CD4-positive, alpha-beta T cell treated with Interleukin-17A for 1 hour (primary cell): ENCODE results near the gene CTIF.
"Not testable (repeated sequence)": the region's sequence is repeated elsewhere in the genome, so short reads cannot be mapped to it uniquely, and the experiment has no call there.

Experiments
- DNase-seq: peaks from one replicate; pipeline ENCODE4 v3.0.0-alpha.2; 2020

CTIF gene

DNA sequence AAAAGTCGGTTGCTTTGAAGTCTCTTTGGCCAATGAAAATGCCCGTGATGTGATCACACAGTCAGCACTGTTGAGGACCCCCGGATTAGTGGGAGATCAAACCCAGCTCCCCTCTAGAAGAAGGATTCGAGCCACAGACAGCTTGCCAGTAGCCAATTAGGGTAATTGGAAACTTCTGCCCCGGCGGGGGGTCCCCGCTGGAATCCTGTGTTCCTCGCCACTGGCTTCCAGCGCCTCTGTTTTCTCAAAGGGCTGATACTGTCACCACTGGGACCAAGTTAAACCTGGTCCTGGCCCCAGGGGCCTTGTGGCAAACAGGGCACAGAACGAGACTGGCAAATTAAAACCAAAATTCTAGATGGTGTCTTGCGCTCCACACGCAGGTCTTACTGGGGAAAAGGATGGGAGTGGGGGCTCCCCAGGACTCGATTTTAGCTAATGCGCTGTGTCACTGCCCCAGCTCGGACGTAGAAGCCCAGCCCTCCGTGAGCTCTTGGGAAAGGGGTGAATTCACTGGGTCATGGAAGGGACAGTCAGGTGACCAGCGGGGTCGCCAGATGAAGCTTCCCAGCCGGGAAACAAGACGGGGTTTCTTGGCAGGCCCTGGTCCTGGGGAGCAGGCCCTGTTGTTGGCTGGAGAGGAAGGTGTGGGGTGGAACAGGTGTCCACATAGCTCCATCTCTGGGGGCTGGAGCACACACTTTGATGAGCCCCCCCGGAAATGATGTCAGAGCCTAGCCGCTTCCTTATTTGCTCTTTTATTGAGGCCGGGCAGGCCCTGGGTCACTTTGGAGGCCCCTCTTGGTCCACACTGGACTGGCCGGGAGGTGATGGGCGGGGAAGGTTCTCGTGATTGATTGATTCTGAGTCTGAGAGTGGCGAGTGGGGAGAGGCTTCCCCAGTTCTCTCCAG lies 321.7 kb downstream of the CTIF start:
- no peak for DNase-seq

DNA sequence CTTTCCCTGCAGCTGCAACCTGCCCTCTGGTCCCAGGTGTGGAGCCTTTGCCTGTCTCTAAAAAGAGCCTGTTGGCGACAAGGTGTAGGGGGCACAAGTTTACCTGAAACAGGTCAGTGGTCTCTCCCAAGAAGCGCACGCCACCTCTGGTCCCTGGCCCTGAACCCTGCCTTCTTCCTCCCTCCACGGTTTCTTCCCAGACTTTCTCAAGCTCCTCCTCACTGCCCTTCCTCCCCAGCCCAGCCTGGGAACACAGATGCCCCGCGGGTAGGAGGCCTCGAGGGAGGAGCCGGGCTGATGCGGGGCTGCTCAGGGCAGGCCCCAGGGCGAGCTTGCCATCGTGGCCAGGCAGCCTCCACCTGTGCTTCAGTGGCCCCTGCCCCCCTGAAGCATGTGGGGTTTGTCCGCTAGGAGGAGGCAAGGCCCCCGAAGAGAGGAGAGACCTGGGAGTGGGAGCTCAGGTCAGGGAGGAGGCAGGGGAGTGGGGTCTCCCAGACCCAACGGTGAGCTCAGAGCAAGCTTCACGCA lies 322.4 kb downstream of the CTIF start:
- DNase-seq = no peak

DNA sequence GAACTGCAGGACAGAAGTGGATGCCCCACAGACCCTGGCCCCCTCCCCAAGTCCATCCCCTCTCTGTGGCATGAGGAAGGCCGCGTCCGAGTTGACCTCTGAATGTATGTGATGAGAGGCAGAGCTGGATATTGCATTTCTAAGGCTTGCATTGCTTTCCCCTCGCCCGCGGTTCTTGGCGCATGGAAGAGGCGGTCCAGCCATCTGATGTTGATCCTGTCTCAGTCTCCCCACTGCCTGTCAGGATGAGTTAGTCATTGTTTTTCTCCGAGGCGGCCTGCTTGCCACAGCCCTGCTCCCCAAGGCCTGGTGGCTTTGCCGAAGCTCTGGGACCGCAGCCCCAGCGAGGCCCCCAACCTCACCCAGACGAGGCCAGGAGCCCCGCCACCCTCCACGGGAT lies 323.3 kb downstream of the CTIF start:
- no peak for DNase-seq

DNA sequence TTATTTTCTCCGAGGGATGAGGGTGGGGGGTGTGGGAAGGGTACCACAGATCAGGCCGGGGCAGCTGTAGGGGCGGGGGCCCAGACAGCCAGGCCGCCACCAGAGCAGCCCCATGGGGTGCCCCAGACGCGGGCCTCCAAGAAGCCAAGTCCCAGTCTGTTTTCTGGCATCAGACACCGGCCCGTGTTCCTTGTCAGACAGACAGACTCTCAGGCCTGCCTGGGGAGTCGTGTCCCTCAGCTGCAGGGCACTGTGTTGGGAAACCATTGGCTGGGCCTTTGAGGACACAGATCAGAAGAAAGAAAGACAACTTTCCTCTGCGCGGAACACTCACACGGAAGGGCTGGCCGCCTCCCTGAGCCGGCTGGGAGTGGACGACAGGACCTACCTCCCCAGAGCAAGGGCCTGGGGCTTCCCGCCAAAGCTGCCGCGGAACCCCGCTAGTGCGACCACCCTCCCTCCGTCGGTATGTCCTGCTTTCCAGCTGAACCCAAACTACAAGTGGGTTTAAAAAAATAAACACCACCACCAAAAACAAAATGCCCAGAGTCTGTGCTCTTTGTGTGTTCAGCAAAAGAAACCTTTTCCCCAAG lies 323.9 kb downstream of the CTIF start:
- no peak for DNase-seq

DNA sequence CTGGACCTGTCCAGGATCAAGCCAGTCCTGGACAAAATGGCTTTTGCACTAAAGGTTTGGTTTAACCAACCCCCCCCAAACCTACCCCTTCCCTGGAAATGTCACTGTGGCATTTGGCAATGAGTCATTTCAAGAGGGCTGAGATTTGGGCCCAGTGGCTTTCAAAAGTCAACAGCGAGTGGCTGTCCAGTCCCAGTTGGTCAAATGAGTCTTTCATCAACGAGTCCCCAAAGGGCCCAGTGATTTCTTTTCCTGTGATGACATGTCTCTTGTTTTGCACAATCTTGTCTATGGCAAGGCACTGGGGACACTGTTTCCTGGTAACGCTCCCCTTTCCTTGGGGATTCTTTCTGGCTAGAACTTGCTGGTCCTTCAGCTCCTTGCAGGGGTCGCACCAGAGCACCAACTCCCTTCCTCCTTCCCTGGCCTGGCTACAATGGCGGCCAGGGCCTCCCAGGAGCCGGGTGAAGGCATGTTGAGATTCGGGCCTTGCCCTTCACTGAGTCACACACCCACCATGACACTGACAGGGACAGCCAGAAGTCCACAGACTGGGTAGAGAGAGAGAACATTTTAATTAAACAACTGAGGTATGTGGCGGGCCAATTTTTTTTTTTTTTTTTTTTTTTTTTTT lies 324.7 kb downstream of the CTIF start:
- no peak for DNase-seq

DNA sequence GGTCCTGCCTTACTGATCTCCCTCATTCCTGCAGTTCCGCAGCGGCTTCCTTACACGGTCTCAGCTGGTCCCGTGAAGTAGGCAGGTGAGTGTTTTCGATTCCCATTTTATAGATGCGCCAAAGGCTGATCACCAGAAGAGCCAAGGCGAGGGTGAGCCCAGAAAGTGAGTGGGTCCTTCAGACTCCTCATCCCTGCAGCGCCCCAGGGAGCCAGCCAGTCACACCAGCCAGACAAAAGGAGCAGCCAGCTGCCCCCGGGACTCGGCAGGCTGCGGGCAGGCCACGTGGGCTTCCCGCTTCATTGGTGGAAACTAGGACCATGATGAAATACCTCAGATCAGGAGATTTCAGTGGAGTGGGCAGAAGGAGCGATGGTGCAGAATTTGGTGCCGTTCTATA lies 326.0 kb downstream of the CTIF start:
- no peak for DNase-seq

DNA sequence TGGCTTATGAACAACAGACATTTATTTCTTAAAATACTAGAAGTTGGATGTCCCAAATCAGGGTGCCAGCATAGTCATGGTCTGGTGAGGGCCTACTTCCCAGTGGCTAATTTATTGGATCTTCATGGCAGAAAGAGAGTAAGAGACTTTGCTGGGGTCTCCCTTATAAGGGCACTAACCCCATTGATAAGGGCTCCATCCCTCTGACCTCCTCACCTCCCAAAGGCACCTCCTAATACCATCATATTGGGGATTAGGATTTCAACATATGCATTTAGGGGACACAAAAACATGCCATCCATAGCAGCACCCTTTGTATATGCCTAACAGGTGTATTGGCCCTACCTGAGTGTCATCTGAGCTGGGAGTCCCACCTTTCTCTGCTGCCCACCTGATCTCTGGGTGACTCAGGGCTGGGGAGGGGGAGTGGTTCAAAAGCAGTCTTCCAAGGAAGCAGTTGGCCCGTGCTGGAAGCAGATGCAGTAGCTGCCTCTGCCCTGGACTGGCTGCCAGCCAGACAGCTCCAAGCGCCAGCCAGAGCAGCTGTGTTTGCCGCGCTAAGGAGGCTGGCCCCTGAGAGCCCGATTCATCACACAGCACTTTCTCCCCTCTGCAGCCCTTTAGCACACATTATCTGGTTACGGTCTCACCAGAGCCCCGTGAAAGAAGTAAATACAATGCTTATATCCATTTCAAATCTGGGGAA lies 327.4 kb downstream of the CTIF start:
- DNase-seq = no peak

DNA sequence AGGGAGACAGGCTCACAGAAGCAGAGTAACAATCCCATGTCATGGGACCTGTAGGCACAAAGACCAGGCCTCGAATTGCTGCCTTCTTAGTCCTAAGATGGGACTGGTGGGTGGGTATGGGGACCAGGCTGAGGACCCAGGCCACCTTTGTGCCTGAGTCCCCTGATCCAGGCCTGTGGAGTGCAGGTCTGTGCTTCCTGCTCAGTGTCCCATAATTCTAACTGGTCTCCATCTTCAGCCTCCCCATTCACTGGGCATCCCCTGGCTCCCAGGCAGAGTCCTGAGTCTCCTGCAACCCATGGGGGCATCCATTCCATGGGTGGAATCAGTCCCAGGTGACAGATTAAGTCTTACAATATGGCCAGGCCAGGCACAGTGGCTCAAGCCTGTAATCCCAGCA lies 328.0 kb downstream of the CTIF start:
- DNase-seq = no peak

DNA sequence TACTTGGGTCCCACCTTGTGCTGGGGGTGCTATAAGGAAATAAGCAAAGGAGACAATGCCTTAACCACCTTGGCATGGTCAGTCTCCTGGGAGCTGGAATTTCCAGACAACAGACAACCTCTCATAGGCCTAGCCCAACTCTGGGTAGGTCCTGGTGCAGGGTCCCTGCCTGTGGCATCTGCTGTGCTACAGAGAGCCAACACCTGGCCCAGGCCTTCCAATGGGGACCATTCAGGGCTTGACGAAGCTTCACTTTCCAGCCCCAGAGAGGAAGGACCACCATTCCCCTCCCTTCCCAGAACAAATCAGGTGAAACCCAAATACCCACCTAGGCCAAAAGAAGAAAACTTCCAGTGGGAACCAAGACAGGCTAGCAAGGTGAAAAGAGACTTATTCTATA lies 329.1 kb downstream of the CTIF start:
- no peak for DNase-seq

DNA sequence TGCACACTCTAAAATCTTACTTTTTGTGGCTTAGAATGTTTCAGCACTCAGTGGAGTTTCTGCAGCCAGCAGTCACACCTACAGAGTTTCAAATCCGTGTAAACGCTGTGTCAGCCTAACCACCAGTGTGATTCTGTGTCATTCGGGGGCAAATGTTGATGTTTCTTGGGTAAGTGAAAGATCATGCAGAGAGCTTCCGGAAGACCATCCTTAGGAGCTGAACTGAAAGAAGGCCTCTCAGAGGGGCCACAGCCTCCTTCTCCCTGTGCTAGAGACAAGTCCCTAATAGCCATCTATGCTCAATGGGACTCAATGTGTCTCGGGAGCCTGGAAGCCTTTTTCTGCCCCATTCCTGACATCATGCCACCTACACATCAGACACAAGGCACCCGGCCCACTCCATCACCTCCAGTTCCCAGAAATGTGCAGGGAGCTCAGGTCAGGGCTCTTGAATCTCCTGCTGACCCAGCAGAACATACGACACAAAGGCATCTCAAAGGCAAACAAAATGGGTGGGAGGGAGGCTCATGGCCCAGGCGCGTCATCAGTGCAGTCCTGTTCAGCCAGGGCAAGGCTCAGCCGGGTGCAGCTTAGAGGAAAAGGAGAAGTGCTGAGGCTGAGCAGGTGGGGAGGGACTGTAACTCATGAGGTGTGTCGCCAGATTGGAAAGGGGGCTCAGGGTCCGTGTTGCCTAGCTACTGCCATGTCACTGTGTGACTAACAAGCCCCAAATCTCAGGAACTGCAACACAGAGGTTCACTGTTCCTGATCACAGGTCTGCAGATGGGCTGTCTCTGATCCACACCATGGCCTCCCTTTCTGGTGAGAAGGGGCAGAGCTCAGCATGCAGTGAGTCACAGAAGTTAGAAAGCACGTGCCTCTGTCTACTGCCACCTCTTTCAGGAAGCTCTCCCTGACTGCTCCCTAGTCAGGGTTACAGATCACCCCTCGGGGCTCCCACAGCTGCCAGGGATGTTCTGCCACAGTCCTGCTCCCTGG lies 329.9 kb downstream of the CTIF start:
- DNase-seq = peak; percentile 64

DNA sequence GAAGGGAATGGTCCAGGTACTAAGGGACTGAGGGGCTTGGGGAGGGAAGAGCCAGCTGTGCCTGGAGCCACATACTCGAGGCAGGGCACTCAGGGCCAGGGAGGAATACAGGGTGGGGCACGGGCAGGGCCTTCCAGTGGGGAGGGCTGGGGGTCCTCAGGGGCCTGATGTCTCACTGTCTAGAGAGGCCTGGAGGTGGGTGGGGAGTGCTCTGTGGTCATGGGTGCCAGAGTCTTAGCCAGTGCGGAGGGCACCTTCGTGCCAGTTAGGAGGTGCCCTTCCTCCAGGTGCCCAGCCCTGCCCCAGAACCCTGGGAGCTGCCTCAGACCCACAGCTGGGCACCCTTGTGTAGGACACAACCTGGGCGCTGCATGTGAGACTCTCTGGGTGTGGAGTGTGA lies 330.8 kb downstream of the CTIF start:
- no peak for DNase-seq

DNA sequence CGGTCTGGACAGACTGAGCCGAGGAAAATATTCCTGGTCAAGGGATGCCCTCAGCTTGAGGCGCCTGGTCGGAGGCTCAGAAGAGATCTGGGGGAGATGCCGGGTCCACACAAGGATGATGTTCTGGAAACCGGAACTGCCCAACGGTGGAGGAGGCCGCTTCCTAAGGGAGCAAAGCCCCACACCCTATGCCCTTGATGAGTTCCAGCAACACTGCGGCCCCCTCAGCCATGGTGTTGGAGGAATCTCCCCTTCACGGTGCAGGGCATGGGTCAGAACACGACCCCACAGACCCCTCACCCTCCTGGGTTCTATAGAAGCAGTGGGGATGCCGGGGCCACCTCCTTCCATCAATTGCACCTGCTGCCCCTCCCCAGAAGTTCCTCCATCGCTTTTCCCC lies 332.1 kb downstream of the CTIF start:
- DNase-seq = not testable (repeated sequence)

DNA sequence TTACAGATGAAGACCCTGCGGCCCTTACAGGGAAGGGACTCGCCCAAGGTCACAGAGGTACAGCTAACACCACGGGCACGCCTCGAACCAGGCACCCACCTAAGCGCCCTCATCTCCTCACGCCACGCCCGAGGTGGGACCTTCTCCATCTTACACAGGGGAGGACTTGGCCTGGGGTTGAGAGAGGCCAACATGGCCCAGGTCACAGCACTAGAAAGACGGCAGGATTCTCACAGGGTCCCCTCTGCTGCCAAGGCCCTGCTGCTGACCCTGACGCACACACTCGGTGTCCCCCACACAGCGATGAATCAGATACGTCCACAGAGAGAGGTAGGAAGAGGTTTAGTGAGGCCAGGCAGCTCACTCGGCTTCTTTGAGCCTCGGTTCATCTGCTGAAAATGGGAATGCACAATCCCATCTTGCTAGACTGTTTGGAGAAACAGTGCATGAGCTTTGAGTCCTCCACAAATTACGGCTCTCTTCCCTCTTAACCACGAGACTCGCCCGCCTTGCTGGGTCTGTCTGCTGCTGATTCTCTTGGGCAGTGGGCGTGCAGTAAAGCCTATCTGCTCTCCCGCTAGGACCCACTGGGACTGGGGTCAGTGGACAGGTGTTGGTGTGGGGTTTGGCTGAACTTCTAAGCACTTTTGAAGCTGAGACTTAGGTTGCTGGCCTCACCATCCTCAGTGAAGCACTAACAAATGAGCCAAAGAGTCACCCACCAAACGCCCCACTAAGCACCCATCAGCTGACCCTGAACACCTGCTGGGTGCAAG lies 332.7 kb downstream of the CTIF start:
- DNase-seq = no peak

DNA sequence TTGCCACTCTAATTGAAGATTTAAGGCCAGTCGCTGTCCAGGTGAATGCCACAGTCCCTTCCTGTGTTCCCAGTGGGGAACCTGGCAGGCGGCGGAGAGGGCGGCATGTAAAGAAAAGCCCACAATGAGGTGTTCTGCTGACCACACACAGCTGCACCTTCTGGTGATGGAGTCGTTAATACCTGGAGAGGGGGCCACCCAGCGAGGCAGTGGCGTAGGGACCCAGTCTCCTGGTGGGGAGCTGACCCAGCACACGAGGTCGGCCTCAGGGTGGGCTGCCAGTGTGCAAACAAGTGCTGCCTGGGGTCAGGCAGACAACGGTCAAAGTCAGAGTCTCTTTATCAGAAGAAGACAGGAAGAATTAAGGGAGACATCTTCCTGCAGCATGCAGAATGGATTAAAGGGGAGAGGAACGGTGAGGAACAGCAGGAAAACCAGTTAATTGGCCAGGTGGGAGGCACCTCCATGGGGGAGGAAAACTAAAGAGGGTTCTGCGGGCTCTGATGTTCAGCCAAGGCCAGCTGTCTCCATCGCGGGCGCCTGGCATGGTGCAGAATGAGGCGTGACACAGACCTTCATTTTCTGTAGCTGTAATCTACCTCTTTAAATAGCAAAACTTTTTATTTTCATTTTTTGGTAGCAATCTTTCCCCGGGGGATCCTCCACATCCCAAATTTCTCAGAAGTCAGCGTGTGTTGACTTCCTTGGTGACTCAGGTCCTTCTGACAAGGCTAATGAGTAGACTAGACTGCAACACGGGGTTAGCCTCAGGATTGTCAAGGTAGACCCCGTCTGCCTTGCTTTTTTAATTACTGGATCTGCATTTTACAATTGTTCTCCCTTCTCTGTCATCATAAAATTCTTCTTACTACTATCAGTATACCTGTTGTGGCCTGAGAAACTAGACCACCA lies 333.7 kb downstream of the CTIF start:
- no peak for DNase-seq

DNA sequence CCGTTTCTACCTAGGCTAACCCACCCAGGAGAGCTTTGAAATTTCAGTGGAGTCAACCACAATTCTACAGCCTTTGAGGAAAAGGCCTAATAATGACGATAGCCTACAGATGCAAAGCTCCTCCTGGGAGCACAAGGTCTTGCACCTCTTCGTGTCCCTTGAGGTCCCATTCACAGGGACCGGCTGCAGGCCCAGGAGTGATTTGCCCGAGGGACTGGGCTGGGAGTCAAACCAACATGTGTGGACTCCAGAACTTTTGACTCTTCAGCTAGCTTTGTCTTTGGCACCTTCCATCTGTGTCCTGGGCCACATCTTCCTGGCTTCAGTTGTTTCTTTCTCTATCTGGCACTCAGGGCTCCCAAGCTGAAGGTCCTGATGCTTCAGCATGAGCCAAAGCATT lies 335.4 kb downstream of the CTIF start:
- no peak for DNase-seq

DNA sequence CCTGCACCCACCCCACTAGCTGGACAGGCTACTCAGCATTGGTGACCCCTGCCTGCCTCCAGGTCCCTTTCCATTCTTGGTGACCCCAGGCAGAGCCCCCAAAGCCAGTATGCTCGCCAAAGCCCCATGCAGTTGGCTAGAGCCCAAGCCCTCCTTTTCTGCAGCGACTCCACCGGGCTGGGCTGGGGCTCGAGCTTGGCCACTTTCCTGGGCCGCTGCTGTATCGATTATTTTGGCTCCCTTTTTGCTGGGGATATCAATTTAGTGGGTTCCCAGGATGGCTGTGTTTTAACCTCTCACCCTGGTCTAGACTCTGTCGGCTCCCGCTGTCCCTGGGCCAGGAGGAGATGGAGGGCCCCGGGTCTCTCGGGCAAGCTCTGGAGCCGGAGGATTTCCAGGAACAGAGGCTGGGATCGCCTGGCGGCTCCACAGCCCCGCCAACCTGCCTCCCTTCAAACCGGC lies 335.9 kb downstream of the CTIF start:
- no peak for DNase-seq

DNA sequence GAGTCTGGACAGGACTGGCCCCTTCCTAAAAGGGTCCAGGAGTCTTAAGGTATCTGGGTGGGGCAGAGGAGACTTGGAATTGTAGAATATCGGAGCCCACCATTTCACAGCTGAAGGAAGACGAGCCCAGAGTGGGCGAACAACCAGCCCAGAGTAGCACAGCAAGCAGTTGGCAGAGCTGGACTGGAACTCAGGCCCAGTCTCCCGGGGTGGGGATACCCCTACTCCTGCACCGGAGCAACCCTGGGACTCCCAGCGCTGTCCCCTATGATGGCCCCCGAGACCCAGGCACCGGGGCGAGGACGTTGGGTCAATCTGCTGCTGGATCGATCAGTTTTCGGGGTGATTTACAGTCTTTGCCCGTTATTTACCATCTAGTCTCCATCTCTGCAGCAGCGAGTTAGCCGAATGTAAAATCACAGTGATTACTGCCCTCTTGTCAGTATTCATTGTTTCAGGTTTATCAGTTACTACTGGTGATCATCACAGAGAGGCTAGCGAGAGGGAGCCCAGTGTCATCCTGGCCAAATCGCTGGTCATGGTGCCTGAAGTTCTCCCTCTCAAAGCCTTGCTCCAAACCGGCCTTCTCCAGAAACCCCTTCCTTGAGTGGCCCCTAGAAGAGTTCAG lies 336.6 kb downstream of the CTIF start:
- no peak for DNase-seq

DNA sequence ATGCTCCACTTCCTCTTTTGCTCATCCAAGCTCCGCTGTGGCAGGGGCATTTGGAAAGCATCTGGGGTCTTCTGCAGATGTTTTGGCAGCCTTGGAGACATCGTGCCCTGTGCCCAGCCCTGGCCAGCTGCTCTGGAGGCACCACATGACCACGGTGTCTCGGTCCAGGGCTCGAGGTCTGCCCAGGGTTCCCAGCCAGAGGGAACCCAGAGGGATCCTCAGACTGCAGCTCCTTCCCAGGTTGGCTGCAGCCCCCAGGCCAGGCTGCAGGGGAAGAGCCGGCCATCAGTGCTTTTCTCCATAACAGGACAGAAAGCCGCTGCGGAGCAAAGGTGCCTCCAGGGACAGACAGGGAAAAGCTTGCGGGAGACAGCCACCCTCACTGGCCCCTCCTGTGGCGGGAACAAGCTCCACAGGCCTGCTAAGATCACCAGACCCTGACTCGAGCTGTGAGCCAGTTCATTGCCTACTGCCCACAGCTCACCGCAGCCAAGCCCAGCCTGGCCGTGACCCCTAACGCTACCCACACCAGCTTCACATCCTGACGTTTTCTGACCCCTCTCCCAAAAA lies 337.2 kb downstream of the CTIF start:
- DNase-seq = no peak

DNA sequence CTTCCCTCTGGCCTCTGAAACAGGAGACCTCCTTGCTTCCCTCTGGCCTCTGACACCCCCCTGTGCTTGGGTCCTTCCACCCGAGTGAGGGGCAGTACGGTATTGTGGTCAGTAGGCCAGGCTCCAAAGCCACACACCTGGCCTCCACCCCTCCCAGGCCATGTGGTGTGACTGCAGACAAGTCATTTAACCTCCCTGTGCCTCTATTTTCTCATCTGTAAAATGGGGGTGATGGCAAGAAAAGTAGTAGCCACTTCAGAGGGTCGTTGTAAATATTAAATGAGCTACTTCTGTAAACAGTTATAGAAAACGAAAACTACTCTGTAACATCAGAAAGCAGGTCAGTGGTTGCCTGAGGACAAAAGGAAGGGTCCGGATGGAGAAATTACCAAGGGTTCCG lies 337.8 kb downstream of the CTIF start:
- DNase-seq = no peak
